GM12873 (cell line): ENCODE measurements around the gene EMC6.

Experiments used
- TF ChIP-seq, protein P1 (sequence below): IDR thresholded peaks from 2 replicates; pipeline ENCODE4 v1.5.1; 2012; ENCODE audit warnings: low read depth, mild to moderate bottlenecking, moderate library complexity, low read length, control low read depth; ENCODE audit not compliant: insufficient read depth; ENCODE audit errors: missing control alignments

Gene EMC6

GRCh38 chr17:3675886-3676285 lies 7.3 kb downstream of the EMC6 start:
- TF ChIP-seq, protein P1, sequence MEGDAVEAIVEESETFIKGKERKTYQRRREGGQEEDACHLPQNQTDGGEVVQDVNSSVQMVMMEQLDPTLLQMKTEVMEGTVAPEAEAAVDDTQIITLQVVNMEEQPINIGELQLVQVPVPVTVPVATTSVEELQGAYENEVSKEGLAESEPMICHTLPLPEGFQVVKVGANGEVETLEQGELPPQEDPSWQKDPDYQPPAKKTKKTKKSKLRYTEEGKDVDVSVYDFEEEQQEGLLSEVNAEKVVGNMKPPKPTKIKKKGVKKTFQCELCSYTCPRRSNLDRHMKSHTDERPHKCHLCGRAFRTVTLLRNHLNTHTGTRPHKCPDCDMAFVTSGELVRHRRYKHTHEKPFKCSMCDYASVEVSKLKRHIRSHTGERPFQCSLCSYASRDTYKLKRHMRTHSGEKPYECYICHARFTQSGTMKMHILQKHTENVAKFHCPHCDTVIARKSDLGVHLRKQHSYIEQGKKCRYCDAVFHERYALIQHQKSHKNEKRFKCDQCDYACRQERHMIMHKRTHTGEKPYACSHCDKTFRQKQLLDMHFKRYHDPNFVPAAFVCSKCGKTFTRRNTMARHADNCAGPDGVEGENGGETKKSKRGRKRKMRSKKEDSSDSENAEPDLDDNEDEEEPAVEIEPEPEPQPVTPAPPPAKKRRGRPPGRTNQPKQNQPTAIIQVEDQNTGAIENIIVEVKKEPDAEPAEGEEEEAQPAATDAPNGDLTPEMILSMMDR = no peak

GRCh38 chr17:3678095-3678820 lies 9.6 kb downstream of the EMC6 start:
- TF ChIP-seq, protein P1 = no peak

DNA sequence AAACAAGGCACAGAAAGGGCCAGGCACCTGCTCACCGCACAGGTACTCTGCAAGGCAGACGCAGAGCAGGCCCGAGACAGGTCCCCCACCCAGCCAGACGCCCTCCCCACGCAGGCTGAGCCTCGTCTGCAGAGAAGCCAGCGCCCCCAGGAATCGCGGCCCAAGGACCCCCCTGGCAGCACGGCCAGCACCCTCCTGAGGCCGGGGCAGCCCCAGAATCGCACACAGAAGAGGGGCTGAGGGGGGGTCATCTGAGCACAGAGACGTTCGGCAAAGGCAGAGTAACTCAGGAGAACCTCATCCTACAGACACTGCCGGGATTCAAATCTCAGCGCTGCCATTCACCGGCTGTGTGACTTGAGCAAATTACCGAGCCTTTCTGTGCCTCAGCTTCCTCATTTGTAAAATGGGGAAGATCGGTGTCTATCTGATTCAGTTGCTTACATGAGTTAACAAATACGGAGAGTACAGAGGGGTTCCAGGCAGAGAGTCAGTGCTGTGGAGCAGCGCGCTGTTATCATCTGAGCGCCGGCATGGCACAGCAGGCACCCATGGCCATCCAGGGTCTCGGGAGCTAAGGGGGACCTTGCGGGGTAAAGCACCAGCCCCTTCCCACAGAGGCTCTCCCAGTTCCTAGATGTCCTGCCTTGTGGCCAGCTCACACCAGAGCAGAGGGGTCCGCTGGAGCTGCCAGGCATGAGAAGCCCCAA lies 10.4 kb downstream of the EMC6 start:
- TF ChIP-seq, protein P1 = no peak

DNA sequence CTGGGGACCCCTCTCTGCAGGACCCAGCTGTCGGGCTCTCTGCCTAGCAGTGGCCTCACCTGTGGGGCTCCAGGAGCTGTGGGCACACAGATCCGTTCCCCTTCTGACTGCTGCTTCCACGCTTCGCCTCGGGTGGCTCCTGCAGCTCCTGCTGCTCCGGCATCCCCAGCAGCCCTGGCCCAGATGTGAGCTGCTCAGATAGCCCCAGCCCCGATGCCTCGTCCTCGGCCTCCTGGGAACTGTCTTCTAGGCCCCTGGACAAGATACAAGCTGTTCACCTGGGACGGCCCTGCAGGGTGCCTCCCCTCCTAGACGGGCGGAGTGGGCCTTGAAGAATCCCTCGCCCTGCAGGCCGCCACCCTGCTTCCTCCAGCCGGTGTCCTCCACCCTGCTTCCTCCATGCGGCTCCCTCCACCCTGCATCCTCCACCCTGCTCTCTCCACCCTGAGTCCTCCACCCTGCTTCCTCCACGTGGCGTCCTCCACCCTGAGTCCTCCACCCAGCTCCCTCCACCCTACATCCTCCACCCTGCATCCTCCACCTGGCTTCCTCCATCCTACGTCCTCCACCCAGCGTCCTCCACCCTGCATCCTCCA lies 11.0 kb downstream of the EMC6 start:
- TF ChIP-seq, protein P1 = no peak

DNA sequence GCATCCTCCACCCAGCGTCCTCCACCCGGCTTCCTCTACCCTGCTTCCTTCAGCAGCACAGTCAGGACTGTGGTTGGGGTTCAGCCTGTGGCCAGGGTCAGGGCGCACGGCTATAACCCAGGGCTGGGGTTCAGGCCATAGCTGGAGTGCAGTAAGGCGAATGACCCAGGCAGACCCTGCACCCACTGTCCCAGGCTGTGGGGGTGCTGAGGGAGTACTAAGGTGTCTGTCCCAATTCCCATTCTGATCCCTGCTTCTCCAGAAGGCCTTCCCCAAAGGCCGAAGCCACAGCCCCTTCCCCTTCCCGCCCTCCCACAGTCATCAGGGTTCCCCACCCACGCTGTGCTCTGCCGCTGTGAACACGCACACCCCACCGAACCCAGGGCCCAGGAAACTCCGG lies 12.4 kb downstream of the EMC6 start:
- TF ChIP-seq, protein P1 = no peak

- TF ChIP-seq, protein P1 = no peak
Measured at GRCh38 chr17:3681565-3681964, 13.0 kb downstream of the EMC6 start.

DNA sequence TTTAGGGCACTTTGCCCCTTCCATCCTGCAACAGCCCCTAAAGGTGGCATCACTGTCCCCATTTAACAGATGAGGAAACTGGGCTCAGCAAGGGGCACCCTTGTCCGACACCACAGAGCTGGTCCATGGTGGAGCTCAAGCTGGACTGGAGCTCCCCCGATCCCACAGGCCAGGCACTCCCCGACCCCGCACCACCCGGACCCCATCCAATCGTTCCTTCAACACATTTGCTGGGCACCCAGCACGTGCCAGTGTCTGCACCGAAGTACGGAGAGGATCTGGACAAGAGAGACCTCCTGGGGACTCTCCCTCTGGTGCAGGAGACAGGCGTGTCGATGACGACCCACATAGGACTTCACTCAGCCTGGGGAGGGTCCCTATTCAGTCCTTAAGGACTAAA lies 13.4 kb downstream of the EMC6 start:
- TF ChIP-seq, protein P1 = no peak
